ENCODE data around the gene LRFN3.
"Not testable (repeated sequence)": the region's sequence is repeated elsewhere in the genome, so short reads cannot be mapped to it uniquely, and the experiment has no call there.

LRFN3 gene

GRCh38 chr19:35977446-35978222 is 41.5 kb downstream of the LRFN3 start:
- DNase-seq (peak; percentile 41), ATAC-seq (peak; percentile 65)

- DNase-seq (no peak), ATAC-seq (no peak)
These were observed 42.1 kb downstream of the LRFN3 start for GRCh38 chr19:35978271-35978670.

GRCh38 chr19:35978832-35979365 is 42.7 kb downstream of the LRFN3 start:
- DNase-seq (no peak), ATAC-seq (no peak)

GRCh38 chr19:35980997-35981396 is 44.8 kb downstream of the LRFN3 start:
- ATAC-seq: not testable (repeated sequence)

DNA sequence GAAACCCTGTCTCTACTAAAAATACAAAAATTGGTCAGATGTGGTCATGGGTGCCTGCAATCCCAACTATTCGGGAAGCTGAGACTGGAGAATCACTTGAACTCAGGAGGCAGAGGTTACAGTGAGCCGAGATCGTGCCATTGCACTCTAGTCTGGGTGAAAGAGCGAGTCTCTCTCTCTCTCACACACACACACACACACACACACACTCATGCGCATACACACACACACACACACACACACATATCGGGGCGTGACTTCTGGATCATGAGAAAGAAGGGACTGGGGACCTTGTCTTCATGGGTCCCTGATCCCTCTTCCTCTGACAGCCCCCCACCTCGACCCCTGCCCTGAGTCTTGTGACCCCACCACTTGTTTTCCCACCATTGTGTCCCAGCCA is 47.0 kb downstream of the LRFN3 start:
- DNase-seq (no peak), ATAC-seq (no peak)

More at GRCh38 chr19:35980997-35981396, 44.8 kb downstream of the LRFN3 start:
- not testable (repeated sequence) for DNase-seq

DNA sequence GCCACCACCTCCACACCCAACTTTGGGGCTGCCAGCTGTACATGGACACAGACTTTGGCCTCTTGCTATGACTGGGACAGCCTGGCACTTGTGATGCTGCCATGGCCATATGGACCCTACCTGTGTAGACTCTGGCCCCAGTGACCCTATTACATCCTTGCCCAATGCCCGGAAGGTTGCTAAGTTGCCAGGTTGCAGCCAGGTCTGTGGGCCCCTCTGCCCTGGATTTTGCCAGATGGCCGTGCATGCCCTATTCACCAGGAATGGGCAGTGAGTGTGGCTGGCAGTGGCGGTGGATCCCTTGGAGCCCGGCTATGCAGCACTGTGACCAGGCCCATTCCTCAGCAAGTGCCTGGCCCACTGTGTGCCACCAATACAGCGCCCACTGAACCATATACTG is 49.9 kb downstream of the LRFN3 start:
- ATAC-seq: no peak
- DNase-seq: no peak

- DNase-seq (peak; percentile 42), ATAC-seq (no peak)
These were observed 50.7 kb downstream of the LRFN3 start for GRCh38 chr19:35986664-35987570.

GRCh38 chr19:35987571-35987896 is 51.4 kb downstream of the LRFN3 start:
- DNase-seq (no peak), ATAC-seq (no peak)

DNA sequence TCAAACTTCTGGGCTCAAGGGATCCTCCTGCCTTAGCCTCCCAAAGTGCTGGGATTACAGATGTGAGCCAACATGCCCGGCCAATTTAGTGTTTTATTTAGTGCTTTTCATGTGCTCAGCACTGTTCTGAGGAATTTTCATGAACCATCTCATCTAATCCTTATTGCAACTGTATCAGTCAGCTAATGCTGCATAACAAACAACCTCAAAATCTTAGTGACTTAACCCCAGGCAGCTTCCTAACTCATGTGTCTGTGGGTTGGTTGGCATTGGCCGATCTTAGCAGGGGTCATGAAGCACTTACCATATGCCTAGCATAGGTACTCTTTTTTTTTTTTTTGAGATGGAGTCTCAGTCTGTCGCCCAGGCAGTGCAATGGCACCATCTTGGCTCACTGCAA is 52.6 kb downstream of the LRFN3 start:
- DNase-seq (no peak), ATAC-seq (no peak)

GRCh38 chr19:35990156-35990555 is 54.0 kb downstream of the LRFN3 start:
- no peak for DNase-seq

GRCh38 chr19:35990771-35991730 is 54.9 kb downstream of the LRFN3 start:
- no peak for DNase-seq
- ATAC-seq: no peak

More at GRCh38 chr19:35990156-35990555, 54.0 kb downstream of the LRFN3 start:
- ATAC-seq: no peak

- no peak for ATAC-seq
- DNase-seq: no peak
These were observed 55.7 kb downstream of the LRFN3 start for GRCh38 chr19:35991731-35992450.

DNA sequence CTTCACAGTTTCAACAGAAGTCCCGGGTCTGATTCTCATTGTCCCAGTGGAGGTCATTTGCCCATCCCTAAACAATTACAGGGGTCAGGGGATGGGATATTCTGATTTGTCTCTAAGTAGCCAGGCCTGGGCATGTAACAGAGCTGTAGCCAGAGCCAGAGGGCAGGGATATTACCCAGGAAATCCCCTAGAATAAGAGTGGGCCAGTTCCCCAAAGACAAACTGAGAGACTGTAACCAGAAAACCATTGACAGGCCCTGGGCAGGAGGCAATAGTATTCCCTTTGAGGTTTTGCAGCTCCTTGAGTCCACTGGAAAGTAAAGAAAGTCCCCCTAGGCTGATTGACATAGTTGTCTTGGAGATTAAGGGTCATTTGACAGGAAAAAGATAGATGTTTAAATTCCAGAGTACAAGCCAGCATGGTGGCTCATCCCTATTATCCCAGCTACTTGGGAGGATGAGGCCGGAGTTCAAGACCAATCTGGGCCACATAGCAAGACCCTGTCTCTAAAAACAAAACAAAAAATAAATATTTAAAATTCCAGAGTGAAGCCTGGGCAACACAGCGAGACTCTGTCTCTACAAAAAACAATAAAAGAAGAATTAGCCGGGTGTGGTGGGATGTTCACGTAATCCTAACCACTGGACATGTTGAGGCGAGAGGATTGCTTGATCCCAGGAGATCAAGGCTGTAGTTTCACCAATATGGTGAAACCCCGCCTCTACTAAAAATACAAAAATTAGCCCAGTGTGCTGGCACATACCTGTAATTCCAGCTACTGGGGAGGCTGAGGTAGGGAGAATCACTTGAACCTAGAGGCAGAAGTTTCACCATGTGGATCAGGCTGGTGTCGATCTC is 57.0 kb downstream of the LRFN3 start:
- ATAC-seq (no peak), DNase-seq (no peak)

- no peak for ATAC-seq
These were observed 57.9 kb downstream of the LRFN3 start for GRCh38 chr19:35993923-35994598.

More at GRCh38 chr19:35993923-35994598, 57.9 kb downstream of the LRFN3 start:
- peak; percentile 50 for DNase-seq

All from stimulated activated naive CD8-positive, alpha-beta T cell treated with anti-CD3 and anti-CD28 coated beads, Interleukin-15, Interleukin-2, amounts not matched to agents 100 U/mL and 50 U/mL, for 24 hours (primary cell).